T-helper 22 cell (primary cell): ENCODE data around the gene TTYH3.

Experiments used
- DNase-seq: peaks from one replicate; pipeline ENCODE4 v3.0.0-alpha.2; 2020; ENCODE audit warnings: low read depth

Gene TTYH3

GRCh38 chr7:2708547-2709310 is 76.9 kb downstream of the TTYH3 start:
- DNase-seq: no peak

GRCh38 chr7:2709553-2710285 is 77.9 kb downstream of the TTYH3 start:
- DNase-seq: peak; percentile 52

- DNase-seq: peak; percentile 72
Measured at GRCh38 chr7:2710286-2710655, 78.5 kb downstream of the TTYH3 start.

- DNase-seq: peak; percentile 35
Measured at GRCh38 chr7:2710901-2711551, 79.2 kb downstream of the TTYH3 start.

GRCh38 chr7:2711895-2712675 is 80.3 kb downstream of the TTYH3 start:
- no peak for DNase-seq

- no peak for DNase-seq
Measured at GRCh38 chr7:2713370-2713769, 81.6 kb downstream of the TTYH3 start.

GRCh38 chr7:2713978-2714377 is 82.2 kb downstream of the TTYH3 start:
- DNase-seq: no peak
